ENCODE results near the gene LGI2. TPM values are rescaled to one million over a fixed set of nuclear protein-coding genes. Genes with fewer than 3 reads are reported as not detected.
A peak's percentile ranks its signal among the peaks of the same experiment; 100 is the strongest.

Gene LGI2
- total and polyA plus RNA-seq, 4 donors: 0.05 to 0.19 (median 0.08) TPM; not detected in 1

- no peaks in the 10 kb centered on the region for H3K27me3 ChIP-seq (ENCODE audit: control insufficient read depth in 4 of 4, insufficient read depth in 4 of 4, low read length in 3 of 4)
- 32% methylated on average over 3 of the region's 3 CpGs for WGBS
- H3K36me3 ChIP-seq (ENCODE audit: control insufficient read depth in 4 of 4, insufficient read depth in 3 of 4, low read depth in 1 of 4, low read length in 3 of 4): no peaks in the 10 kb centered on the region
- no peak overlapping the region for H3K9ac ChIP-seq (ENCODE audit: low read depth in 1 of 2, low read length in 2 of 2)
- H3K27ac ChIP-seq (ENCODE audit: low read depth in 1 of 2, low read length in 2 of 2): peak overlapping the region in 1 of 2 donors; percentile 37
- TF ChIP-seq ATF3 (IDR thresholded peaks at IDR 0.05) (no peak), MAX (IDR thresholded peaks at IDR 0.05) (no peak), REST (IDR thresholded peaks at IDR 0.05) (no peak), EGR1 (IDR thresholded peaks at IDR 0.05; ENCODE audit: low read depth in 2 of 2) (no peak), SP1 (IDR thresholded peaks at IDR 0.05) (no peak), RXRA (IDR thresholded peaks at IDR 0.05) (no peak), HNF4G (IDR thresholded peaks at IDR 0.05) (no peak), HNF4A (conservative IDR thresholded peaks at IDR 0.05) (no peak), NR2F2 (IDR thresholded peaks at IDR 0.05) (no peak), FOXA2 (IDR thresholded peaks at IDR 0.05) (no peak)
- DNase-seq (ENCODE audit: low spot score): no peak
- H3K4me1 ChIP-seq (ENCODE audit: control insufficient read depth in 4 of 4, insufficient read depth in 4 of 4, low read length in 3 of 4): peaks cover 2 to 11% (median 6%) of the 10 kb centered on the region in 4 donors
- no peak overlapping the region for H3K4me3 ChIP-seq (ENCODE audit: low read depth in 1 of 3, low read length in 3 of 3)
- no peaks in the 10 kb centered on the region for H3K9me3 ChIP-seq (ENCODE audit: control insufficient read depth in 4 of 4, low read length in 3 of 4)
These were observed 57.4 kb downstream of the LGI2 start for GRCh38 chr4:24973404-24973746.

- 70% methylated on average over 7 of the region's 7 CpGs for WGBS
- no peak for DNase-seq (ENCODE audit: low spot score)
- Histone ChIP-seq H3K36me3 (ENCODE audit: control insufficient read depth in 4 of 4, insufficient read depth in 3 of 4, low read depth in 1 of 4, low read length in 3 of 4) (no peaks in the 10 kb centered on the region), H3K27me3 (ENCODE audit: control insufficient read depth in 4 of 4, insufficient read depth in 4 of 4, low read length in 3 of 4) (no peaks in the 10 kb centered on the region), H3K9me3 (ENCODE audit: control insufficient read depth in 4 of 4, low read length in 3 of 4) (no peaks in the 10 kb centered on the region), H3K27ac (ENCODE audit: low read depth in 1 of 2, low read length in 2 of 2) (no peak overlapping the region), H3K9ac (ENCODE audit: low read depth in 1 of 2, low read length in 2 of 2) (no peak overlapping the region), H3K4me3 (ENCODE audit: low read depth in 1 of 3, low read length in 3 of 3) (no peak overlapping the region), H3K4me1 (ENCODE audit: control insufficient read depth in 4 of 4, insufficient read depth in 4 of 4, low read length in 3 of 4) (peaks cover 2 to 11% (median 6%) of the 10 kb centered on the region in 4 donors)
- TF ChIP-seq EGR1 (IDR thresholded peaks at IDR 0.05; ENCODE audit: low read depth in 2 of 2) (no peak), HNF4G (IDR thresholded peaks at IDR 0.05) (no peak), SP1 (IDR thresholded peaks at IDR 0.05) (no peak), RXRA (IDR thresholded peaks at IDR 0.05) (no peak), FOXA1 (IDR thresholded peaks at IDR 0.05) (no peak), JUND (IDR thresholded peaks at IDR 0.05) (no peak), MAX (IDR thresholded peaks at IDR 0.05) (no peak), CTCF (IDR thresholded peaks at IDR 0.05; ENCODE audit: low read depth, low read length, missing input control) (no peak), FOXA2 (IDR thresholded peaks at IDR 0.05) (no peak), TAF1 (conservative IDR thresholded peaks at IDR 0.05) (no peak), ZBTB33 (IDR thresholded peaks at IDR 0.05) (no peak), REST (IDR thresholded peaks at IDR 0.05) (no peak), ATF3 (IDR thresholded peaks at IDR 0.05) (no peak), YY1 (IDR thresholded peaks at IDR 0.05) (no peak)
These were observed 59.6 kb downstream of the LGI2 start for GRCh38 chr4:24971192-24971591.
